Left renal pelvis (tissue), 4 donors: ENCODE results near the gene CACNG7. TPM values are rescaled to one million over a fixed set of nuclear protein-coding genes. Genes with fewer than 3 reads are reported as not detected.

Source experiments
- DNase-seq, 4 donors: peaks; one replicate each; pipeline ENCODE4 v3.0.0-alpha.2; 2013; ENCODE audit warnings: low read depth in 4 of 4, low spot score in 3 of 4
- polyA plus RNA-seq, 4 donors: library from polyadenylated mRNA; unstranded; fragments of 120-200 nt; gene quantifications; one replicate each; pipeline ENCODE4 v1.2.1, GENCODE V29; 2013; ENCODE audit not compliant: insufficient read length in 4 of 4

Gene CACNG7
- polyA plus RNA-seq, 4 donors, result 0.15 to 1.5 (median 0.62) TPM

- DNase-seq, result peak in 1 of 4 donors; percentile 64
These were observed 5.9 kb upstream of the CACNG7 start for GRCh38 chr19:53903055-53903680.

GRCh38 chr19:53904909-53905308 lies 4.2 kb upstream of the CACNG7 start:
- DNase-seq, result no peak

- DNase-seq, result no peak
These were observed 3.3 kb upstream of the CACNG7 start for GRCh38 chr19:53905787-53906186.

GRCh38 chr19:53906211-53907192 lies 2.6 kb upstream of the CACNG7 start:
- DNase-seq, result no peak

GRCh38 chr19:53907193-53907581 lies 1.9 kb upstream of the CACNG7 start:
- DNase-seq, result no peak

GRCh38 chr19:53907690-53908089 lies 1.4 kb upstream of the CACNG7 start:
- DNase-seq, result no peak

- no peak for DNase-seq
These were observed 758 bp upstream of the CACNG7 start for GRCh38 chr19:53908106-53908934.

- DNase-seq, result no peak
These were observed 542 bp downstream of the CACNG7 start for GRCh38 chr19:53909471-53910169.

- DNase-seq, result no peak
These were observed 1.1 kb downstream of the CACNG7 start for GRCh38 chr19:53910170-53910518.

GRCh38 chr19:53912653-53913052 lies 3.6 kb downstream of the CACNG7 start:
- no peak for DNase-seq

- no peak for DNase-seq
These were observed 5.9 kb downstream of the CACNG7 start for GRCh38 chr19:53915000-53915399.

GRCh38 chr19:53916004-53916403 lies 6.9 kb downstream of the CACNG7 start:
- DNase-seq, result no peak

- no peak for DNase-seq
These were observed 8.3 kb downstream of the CACNG7 start for GRCh38 chr19:53917356-53917755.

GRCh38 chr19:53927739-53928138 lies 18.7 kb downstream of the CACNG7 start:
- DNase-seq, result peak; percentile 39 to 67 (median 48)

- DNase-seq, result no peak
These were observed 27.0 kb downstream of the CACNG7 start for GRCh38 chr19:53936029-53936428.

GRCh38 chr19:53942001-53942786 lies 33.1 kb downstream of the CACNG7 start:
- no peak for DNase-seq

GRCh38 chr19:53944416-53944815 lies 35.3 kb downstream of the CACNG7 start:
- no peak for DNase-seq

GRCh38 chr19:53944933-53945332 lies 35.9 kb downstream of the CACNG7 start:
- DNase-seq, result no peak

- no peak for DNase-seq
These were observed 36.4 kb downstream of the CACNG7 start for GRCh38 chr19:53945441-53945840.

GRCh38 chr19:53945998-53946397 lies 36.9 kb downstream of the CACNG7 start:
- DNase-seq, result no peak
